ENCODE data around the gene TLDC2. TPM values are rescaled to one million over a fixed set of nuclear protein-coding genes. Genes with fewer than 3 reads are reported as not detected.

TLDC2 gene
- total RNA-seq, 1 experiment from 2014 or later: 0.32 TPM

DNA sequence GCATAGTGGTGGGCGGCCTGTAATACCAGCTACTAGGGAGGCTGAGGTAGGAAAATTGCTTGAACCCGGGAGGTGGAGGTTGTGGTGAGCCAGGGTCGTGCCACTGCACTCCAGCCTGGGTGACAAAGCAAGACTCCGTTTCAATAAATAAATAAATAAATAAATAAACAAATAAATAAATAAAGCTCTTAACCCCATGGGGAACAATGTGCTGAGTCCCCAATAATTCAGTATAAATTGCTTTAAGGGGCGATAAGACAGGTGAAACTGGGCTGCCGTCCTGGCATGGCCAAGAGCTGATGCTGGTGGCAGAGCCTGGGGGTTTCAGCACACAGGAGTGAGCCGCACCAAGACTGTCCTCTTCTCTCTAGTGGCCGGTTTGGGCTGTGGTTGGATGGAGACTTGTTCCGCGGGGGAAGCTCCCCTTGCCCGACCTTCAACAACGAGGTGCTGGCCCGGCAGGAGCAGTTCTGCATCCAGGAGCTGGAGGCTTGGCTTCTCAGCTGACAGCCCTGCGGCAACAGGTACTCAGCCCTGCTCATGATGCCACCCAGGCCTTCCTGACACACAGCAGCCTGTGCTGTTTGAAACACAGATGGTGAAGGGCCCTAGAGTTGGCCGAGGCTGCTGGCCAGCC lies 13.1 kb downstream of the TLDC2 start:
- Histone ChIP-seq H3K79me2 (ENCODE audit: insufficient read depth, low read length) (no peaks in the 10 kb centered on the region), H2AFZ (ENCODE audit: low read depth, low read length, poor library complexity, severe bottlenecking) (no peak overlapping the region), H3K4me3 (replicated peaks in 1 of 2; ENCODE audit: low read depth in 1 of 2, low read length in 2 of 2) (no peak overlapping the region), H3K9me2 (ENCODE audit: insufficient read depth) (no peaks in the 10 kb centered on the region), H3K4me2 (ENCODE audit: low read length) (no peak overlapping the region), H3K4me1 (ENCODE audit: control insufficient read depth in 1 of 2, insufficient read depth in 2 of 2, low read length in 2 of 2) (peaks cover 8 to 10% of the 10 kb centered on the region in 2 experiments; a peak in 3 of 4 replicates), H3K9ac (ENCODE audit: low read length) (no peak overlapping the region), H4K20me1 (ENCODE audit: insufficient read depth) (no peaks in the 10 kb centered on the region), H3K27me3 (ENCODE audit: insufficient read depth, low read length) (no peaks in the 10 kb centered on the region), H3K27ac (ENCODE audit: low read depth, low read length) (no peak overlapping the region), H3K9me3 (ENCODE audit: control insufficient read depth in 1 of 2, insufficient read depth in 1 of 2, low read depth in 1 of 2, low read length in 2 of 2) (no peaks in the 10 kb centered on the region), H3K36me3 (ENCODE audit: control insufficient read depth in 1 of 2, insufficient read depth in 2 of 2, low read length in 2 of 2) (no peaks in the 10 kb centered on the region)
- BruUV-seq (replicated peaks): no TSS peak
- no peak for ATAC-seq
- ChIA-PET CTCF (interaction anchor here (1.3 kb wide), 1 partner anchor 53 kb away, joined by 3 read pairs; no protein-coding TSS in a partner anchor), RAD21 (ENCODE audit: low non-redundant PET in 1 of 2, low total read pairs in 2 of 2, uncharacterized antibody in 2 of 2, unreplicated experiment in 2 of 2) (no interaction called here), POLR2A (no interaction called here)
- DNase-seq (ENCODE audit: low read depth, low spot score): no peak
- intact Hi-C loops (cut with micrococcal nuclease): loop anchor here (10.0 kb wide), 1 partner anchor 274 kb away; no protein-coding TSS in a partner anchor
- TF ChIP-seq, protein P1, sequence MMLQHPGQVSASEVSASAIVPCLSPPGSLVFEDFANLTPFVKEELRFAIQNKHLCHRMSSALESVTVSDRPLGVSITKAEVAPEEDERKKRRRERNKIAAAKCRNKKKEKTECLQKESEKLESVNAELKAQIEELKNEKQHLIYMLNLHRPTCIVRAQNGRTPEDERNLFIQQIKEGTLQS (IDR thresholded peaks at IDR 0.05): no peak
- TF ChIP-seq ZFX (IDR thresholded peaks at IDR 0.05) (no peak), SP1 (IDR thresholded peaks at IDR 0.05; ENCODE audit: low read depth) (no peak), EGR1 (IDR thresholded peaks at IDR 0.05; ENCODE audit: low read depth) (no peak), SIN3A (IDR thresholded peaks at IDR 0.05; ENCODE audit: low read depth) (no peak), EZH2 (IDR thresholded peaks at IDR 0.05) (no peak), SRF (IDR thresholded peaks at IDR 0.05; ENCODE audit: low read depth) (no peak), TCF7L2 (IDR thresholded peaks at IDR 0.05; ENCODE audit: borderline replicate concordance, extremely low read depth, insufficient read depth, insufficient read length) (no peak), CBX3 (IDR thresholded peaks at IDR 0.05; ENCODE audit: low read depth) (no peak), YY1 (IDR thresholded peaks at IDR 0.05; ENCODE audit: extremely low read depth, insufficient replicate concordance, low read depth, low read length) (no peak), ZNF274 (IDR thresholded peaks at IDR 0.05; ENCODE audit: low read depth, low read length) (no peak), CEBPB (IDR thresholded peaks at IDR 0.05; ENCODE audit: low read depth) (no peak)
- TF ChIP-seq, protein P2, sequence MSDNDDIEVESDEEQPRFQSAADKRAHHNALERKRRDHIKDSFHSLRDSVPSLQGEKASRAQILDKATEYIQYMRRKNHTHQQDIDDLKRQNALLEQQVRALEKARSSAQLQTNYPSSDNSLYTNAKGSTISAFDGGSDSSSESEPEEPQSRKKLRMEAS (IDR thresholded peaks at IDR 0.05): no peak
- TF ChIP-seq, protein P3, sequence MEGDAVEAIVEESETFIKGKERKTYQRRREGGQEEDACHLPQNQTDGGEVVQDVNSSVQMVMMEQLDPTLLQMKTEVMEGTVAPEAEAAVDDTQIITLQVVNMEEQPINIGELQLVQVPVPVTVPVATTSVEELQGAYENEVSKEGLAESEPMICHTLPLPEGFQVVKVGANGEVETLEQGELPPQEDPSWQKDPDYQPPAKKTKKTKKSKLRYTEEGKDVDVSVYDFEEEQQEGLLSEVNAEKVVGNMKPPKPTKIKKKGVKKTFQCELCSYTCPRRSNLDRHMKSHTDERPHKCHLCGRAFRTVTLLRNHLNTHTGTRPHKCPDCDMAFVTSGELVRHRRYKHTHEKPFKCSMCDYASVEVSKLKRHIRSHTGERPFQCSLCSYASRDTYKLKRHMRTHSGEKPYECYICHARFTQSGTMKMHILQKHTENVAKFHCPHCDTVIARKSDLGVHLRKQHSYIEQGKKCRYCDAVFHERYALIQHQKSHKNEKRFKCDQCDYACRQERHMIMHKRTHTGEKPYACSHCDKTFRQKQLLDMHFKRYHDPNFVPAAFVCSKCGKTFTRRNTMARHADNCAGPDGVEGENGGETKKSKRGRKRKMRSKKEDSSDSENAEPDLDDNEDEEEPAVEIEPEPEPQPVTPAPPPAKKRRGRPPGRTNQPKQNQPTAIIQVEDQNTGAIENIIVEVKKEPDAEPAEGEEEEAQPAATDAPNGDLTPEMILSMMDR (IDR thresholded peaks at IDR 0.05 in 2 of 3, conservative IDR thresholded peaks at IDR 0.05 in 1 of 3; ENCODE audit: borderline replicate concordance in 1 of 3, insufficient read depth in 1 of 3, low read depth in 2 of 3, low read length in 2 of 3): no peak
